GM19238 (cell line): ENCODE data around the gene SNRK.

Experiments used
- DNase-seq: peaks from one replicate; pipeline ENCODE4 v3.0.0; 2011; ENCODE audit warnings: low spot score; ENCODE audit not compliant: insufficient read length

Gene SNRK

GRCh38 chr3:43309372-43310305 is 23.3 kb downstream of the SNRK start:
- no peak for DNase-seq

DNA sequence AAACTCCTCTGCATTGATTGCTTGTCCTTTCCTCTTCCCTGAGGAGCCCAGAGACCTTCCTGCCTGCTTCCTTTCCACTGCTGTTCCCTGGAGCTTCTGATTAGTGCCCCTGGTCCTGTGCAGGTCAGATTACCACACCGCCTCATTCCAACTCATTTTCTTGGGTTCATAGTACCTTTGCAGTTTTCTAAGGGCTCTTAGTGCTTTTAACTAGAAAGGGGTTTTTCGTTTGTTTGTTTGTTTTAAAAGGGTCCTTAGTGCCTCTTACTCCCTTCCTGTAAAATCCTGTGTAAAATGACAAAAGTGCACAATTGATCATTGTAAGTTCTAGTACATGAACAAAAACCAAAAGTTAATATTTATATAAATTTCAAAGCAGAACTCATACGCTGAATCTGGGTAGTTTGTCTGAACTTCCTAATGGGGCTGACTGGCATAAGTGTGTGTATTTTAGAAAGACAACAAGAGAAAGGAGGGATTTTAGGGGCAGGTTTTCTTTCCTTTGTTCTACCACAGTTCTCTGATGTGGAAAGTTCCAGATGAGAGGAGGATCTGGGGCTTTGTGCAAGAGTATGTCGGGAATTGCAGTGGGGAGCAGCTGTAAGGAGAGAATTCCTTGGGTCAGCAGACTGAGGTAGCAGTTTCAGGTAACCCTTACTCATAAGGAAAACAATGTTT is 30.6 kb downstream of the SNRK start:
- DNase-seq: no peak

DNA sequence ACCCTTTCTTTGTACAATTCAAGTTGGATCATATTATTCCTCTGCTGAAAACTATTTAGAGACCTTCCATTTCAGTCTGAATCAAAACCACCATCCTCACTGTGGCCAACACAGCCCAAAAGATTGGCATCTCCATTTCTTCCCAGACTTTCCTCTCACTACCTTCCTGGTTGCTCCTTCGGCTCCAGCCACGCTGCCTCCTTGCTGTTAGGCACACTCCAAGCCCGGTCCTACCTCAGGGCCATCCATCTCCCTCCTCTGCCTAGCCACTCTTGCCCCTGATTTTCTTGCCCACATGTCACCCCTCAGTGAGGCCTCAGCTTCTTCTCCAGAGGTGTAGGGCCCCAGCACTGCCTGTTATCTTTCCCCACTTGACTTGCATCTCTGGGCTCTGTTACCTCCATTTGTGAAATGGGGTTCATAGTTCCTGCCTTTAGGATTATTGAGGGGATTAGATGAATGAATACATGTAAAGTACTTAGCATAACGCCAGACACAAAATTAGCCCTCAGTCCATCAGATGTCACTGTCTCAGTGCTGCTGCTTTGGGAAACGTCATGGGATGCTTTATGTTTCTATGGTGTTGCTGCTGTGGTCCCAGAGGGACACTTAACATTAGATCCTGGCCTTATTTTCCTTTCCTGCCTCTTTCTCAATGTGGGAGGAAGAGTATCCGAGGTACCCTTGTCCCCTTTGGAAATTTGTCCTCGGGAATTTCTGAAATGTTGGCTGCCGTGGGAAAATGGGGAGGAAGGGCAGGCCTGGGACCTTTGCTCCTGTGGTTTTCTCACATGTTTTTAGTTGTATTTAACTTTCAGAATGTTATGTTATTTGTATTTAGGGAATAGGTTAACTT is 31.3 kb downstream of the SNRK start:
- DNase-seq: no peak

GRCh38 chr3:43319376-43319775 is 33.0 kb downstream of the SNRK start:
- DNase-seq: no peak

GRCh38 chr3:43319794-43320193 is 33.5 kb downstream of the SNRK start:
- DNase-seq: no peak

DNA sequence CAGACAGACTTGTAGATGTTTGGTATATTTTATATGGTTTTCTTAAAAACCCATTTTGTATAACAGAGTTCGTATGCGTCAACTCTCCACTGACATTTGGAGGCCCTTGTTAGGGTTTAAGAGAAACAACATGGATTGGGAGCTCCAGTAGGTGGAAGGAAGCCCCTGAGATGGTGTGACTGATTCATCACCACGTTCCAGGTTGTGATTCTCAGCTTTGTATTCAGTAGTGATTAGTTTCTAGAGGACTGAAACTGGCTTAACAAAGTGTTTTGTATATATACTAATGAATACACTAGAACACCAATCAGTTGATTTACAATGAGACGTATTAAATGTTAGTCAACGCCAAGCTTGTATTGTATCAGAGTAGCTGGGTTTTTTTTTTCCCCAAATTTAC is 33.9 kb downstream of the SNRK start:
- no peak for DNase-seq

GRCh38 chr3:43323541-43323940 is 37.2 kb downstream of the SNRK start:
- DNase-seq: no peak

- no peak for DNase-seq
These were observed 40.7 kb downstream of the SNRK start for GRCh38 chr3:43326891-43327581.

GRCh38 chr3:43327582-43327979 is 41.2 kb downstream of the SNRK start:
- no peak for DNase-seq

DNA sequence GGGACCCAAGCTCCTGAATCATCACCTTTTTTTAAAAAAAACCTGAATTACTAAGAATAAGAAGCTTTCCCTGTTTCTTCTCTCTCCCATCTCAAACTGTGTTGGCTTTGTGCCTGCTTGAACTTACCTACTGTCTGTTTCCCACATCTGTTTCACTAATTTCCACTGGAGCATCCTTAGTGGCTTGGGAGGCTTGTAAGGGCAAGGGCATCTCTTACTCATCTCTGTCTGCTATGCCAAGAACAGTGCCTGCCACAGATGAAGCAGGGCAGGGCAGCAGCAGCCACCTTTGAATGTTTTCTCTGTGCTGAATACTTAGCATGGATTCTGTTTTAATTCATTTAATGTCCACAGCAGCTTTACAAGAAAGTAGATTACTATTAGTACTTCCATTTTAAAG is 42.3 kb downstream of the SNRK start:
- DNase-seq: no peak

GRCh38 chr3:43330981-43331380 is 44.6 kb downstream of the SNRK start:
- no peak for DNase-seq

DNA sequence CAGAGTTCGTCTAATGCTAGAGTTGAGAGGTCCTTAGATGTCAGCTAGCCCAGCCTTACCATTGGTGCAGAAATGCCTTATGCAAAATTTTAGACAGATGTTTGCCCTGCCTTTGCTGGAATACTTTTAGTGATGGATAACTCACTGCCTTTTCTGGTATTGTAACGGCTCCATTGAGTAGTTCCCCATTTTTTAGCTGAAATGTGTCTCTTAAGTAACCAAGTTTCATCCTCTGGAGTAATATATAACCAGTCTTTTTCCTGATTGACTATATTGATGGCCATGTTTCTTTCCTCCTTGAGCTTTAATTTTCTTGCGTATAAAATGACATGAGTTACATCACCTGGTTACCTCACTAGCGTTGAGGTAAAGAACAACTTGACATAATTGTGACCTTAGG is 45.0 kb downstream of the SNRK start:
- no peak for DNase-seq

DNA sequence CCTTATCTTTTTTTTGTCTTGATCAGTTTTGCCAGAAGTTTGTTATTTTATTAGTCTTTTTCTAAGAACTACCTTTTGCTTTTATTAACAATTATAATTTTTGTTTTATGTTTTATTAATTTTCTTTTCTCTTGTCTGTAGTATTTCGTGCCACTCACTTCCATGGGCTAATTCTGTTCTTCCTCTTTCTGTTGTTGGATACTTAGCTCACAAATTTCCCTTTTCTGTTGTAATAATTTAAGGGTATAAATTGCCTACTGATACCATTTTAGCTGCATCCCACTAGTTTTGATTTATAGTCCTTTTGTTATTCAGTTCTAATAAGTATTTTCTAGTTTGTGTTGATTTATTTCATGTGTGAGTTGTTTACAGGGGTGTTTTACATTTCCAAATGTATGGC is 48.6 kb downstream of the SNRK start:
- DNase-seq: no peak

DNA sequence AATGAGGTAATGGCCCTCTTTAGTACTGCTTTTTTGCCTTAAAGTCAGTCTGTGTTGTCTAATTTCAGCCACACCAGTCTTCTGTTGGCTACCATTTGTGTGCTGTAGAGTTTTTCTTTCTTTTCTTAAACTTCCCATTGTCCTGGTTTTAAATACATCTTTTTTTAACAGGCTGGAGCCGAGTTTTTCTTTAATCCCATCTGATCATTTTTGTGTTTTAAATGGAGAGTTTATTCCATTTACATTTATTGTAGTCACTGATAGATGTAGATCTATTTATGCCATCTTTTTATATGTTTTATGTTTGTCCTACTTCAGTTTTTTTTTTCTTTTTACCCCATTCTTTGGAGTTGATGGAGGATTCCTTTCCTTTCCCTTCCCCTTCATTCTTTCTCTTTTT is 49.5 kb downstream of the SNRK start:
- no peak for DNase-seq

DNA sequence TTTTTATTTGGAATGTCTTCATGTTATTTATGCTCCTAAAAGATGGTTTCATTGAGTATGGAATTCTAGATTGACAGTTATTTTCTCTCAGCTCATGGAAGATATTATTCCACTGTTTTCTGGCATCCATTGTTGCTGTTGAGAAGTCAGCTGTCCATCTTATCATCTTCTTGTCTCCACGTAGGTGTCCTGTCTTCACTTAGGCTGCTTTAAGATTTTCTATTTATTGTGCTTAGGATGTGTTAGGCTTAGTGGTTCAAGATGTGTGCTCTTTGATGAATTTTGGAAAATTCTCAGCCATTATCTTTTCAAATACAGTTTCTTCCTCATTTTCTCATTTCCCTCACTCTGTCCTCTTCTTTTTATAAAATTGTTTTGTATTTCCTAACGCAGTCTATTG is 52.0 kb downstream of the SNRK start:
- DNase-seq: no peak

- no peak for DNase-seq
These were observed 54.1 kb downstream of the SNRK start for GRCh38 chr3:43340403-43340802.

DNA sequence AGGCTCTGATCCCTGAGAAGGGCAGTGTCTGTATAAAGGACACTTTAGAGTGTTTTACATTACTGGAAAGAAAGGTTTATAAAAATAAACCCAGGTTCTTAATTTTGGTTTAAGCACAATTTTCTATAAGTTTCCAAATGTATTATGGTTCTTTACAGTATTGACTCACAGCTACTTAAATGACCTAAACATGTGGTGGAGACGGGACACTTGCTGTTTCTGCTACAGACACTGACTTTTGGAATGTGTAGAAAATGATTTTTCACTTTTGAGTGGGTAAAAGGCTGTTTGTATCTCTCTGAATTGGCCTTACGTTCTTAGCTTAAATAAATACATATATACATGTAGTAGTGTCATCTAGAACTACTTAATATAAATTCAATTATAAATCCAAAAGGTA is 55.4 kb downstream of the SNRK start:
- DNase-seq: no peak

GRCh38 chr3:43343185-43343584 is 56.8 kb downstream of the SNRK start:
- DNase-seq: no peak

DNA sequence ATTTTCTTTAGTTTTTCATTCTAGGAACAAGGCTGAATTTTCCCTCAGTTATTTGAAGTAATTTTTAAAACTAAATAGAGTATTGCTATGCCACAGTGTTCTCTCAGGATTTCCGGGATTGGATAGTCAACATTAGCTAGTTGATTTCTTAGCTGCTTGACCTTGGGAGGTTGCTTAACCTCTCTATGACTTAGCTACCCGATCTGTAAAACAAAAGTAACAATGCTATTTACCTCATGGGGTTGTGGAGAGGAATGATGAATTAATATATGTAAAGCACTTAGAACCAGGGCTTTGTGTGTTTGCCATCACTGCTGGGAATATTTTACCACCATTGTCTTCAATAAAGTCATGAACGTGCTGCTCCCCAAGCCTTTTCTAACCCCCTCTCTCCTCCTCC is 57.5 kb downstream of the SNRK start:
- no peak for DNase-seq

- DNase-seq: no peak
These were observed 58.2 kb downstream of the SNRK start for GRCh38 chr3:43344520-43344919.

DNA sequence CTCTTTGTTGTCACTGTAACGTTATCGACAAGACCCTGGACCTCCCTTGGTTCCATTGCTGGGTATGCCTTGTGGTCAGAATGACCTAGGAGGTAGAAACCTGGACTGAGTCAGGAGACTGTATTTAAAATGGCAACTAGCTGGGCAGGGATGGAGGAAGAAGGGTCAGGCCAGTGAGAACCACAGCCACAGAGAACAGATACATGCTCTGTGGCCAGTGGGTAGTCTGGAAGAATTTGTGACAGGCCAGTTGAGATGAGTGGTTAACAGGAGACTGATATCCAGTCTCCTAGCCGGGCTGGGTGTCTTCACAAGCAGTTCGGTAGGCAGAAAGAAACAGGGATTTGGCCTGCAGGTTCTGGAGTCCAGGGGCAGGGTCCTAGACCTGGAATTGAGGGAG is 58.9 kb downstream of the SNRK start:
- DNase-seq: no peak
